H9 (cell line): ENCODE results near the gene WSB1. TPM values are rescaled to one million over a fixed set of nuclear protein-coding genes. Genes with fewer than 3 reads are reported as not detected.

Experiments
- DNase-seq: peaks from one replicate; pipeline ENCODE4 v3.0.0-alpha.2; 2017
- H2AFZ ChIP-seq: one replicate; pipeline ENCODE4 v1.6.1; 2013; ENCODE audit warnings: mild to moderate bottlenecking, low read length, control low read depth, moderate library complexity
- H2AK5ac ChIP-seq: 2 replicates; pipeline ENCODE4 v1.6.1; 2013; ENCODE audit warnings: low read length, control low read depth, mixed read lengths; ENCODE audit not compliant: insufficient read length
- H2BK120ac ChIP-seq: one replicate; pipeline ENCODE4 v1.6.1; 2013; ENCODE audit warnings: low read depth, mild to moderate bottlenecking, low read length, control low read depth, inconsistent platforms; ENCODE audit not compliant: poor library complexity, severe bottlenecking
- H2BK12ac ChIP-seq: 2 replicates; pipeline ENCODE4 v1.6.1; 2013; ENCODE audit warnings: low read length, control low read depth, mixed read lengths, low read depth; ENCODE audit not compliant: insufficient read length
- H2BK15ac ChIP-seq: 2 replicates; pipeline ENCODE4 v1.6.1; 2013; ENCODE audit warnings: low read depth, low read length, control low read depth
- H2BK20ac ChIP-seq: one replicate; pipeline ENCODE4 v1.6.1; 2013; ENCODE audit warnings: low read depth, mild to moderate bottlenecking, low read length, control low read depth, inconsistent platforms; ENCODE audit not compliant: poor library complexity, severe bottlenecking
- H2BK5ac ChIP-seq: 2 replicates; pipeline ENCODE4 v1.6.1; 2013; ENCODE audit warnings: low read length, control low read depth, mixed read lengths; ENCODE audit not compliant: insufficient read length
- H3K14ac ChIP-seq: 2 replicates; pipeline ENCODE4 v1.6.1; 2013; ENCODE audit warnings: low read length, control low read depth; ENCODE audit not compliant: insufficient read depth
- H3K18ac ChIP-seq: 2 replicates; pipeline ENCODE4 v1.6.1; 2013; ENCODE audit warnings: low read depth, mild to moderate bottlenecking, mixed read lengths, low read length, control low read depth; ENCODE audit not compliant: insufficient read length
- H3K23ac ChIP-seq: 2 replicates; pipeline ENCODE4 v1.6.1; 2013; ENCODE audit warnings: low read length, control low read depth, mixed read lengths, low read depth; ENCODE audit not compliant: insufficient read length
- H3K23me2 ChIP-seq: 2 replicates; pipeline ENCODE4 v1.6.1; 2013; ENCODE audit warnings: low read depth, mild to moderate bottlenecking, mixed read lengths, low read length, control low read depth; ENCODE audit not compliant: insufficient read length, poor library complexity, severe bottlenecking
- H3K27ac ChIP-seq: 2 replicates; pipeline ENCODE4 v1.5.1; 2013; ENCODE audit warnings: low read length, control low read depth, mixed read lengths, low read depth; ENCODE audit not compliant: insufficient read length
- H3K27me3 ChIP-seq: 2 replicates; pipeline ENCODE4 v1.6.1; 2013; ENCODE audit warnings: low read length, control low read depth, inconsistent platforms; ENCODE audit not compliant: insufficient read depth
- H3K4ac ChIP-seq: 2 replicates; pipeline ENCODE4 v1.6.1; 2013; ENCODE audit warnings: low read depth, mild to moderate bottlenecking, control low read depth, inconsistent platforms, low read length, moderate library complexity
- H3K4me1 ChIP-seq: 2 replicates; pipeline ENCODE4 v1.6.1; 2013; ENCODE audit warnings: low read length, control low read depth, inconsistent platforms; ENCODE audit not compliant: insufficient read depth
- H3K4me2 ChIP-seq: 2 replicates; pipeline ENCODE4 v1.6.1; 2013; ENCODE audit warnings: low read length, control low read depth, mixed read lengths; ENCODE audit not compliant: insufficient read length, insufficient read depth
- H3K56ac ChIP-seq: 2 replicates; pipeline ENCODE4 v1.6.1; 2013; ENCODE audit warnings: low read depth, mild to moderate bottlenecking, mixed read lengths, low read length, control low read depth; ENCODE audit not compliant: insufficient read length
- H3K79me1 ChIP-seq: 2 replicates; pipeline ENCODE4 v1.6.1; 2013; ENCODE audit warnings: low read depth, mild to moderate bottlenecking, moderate library complexity, low read length, control low read depth, inconsistent platforms; ENCODE audit not compliant: insufficient read depth, poor library complexity, severe bottlenecking
- H3K79me2 ChIP-seq: 2 replicates; pipeline ENCODE4 v1.6.1; 2013; ENCODE audit warnings: low read length, control low read depth, inconsistent platforms; ENCODE audit not compliant: insufficient read depth
- H3K9ac ChIP-seq: 2 replicates; pipeline ENCODE4 v1.6.1; 2013; ENCODE audit warnings: low read length, control low read depth, mixed read lengths; ENCODE audit not compliant: insufficient read length; ENCODE audit errors: extremely low read depth
- H3K9me3 ChIP-seq: one replicate; pipeline ENCODE4 v1.6.1; 2013; ENCODE audit warnings: low read depth, low read length, inconsistent platforms; ENCODE audit not compliant: control insufficient read depth
- H3T11ph ChIP-seq: one replicate; pipeline ENCODE4 v1.6.1; 2013; ENCODE audit warnings: mild to moderate bottlenecking, low read length, control low read depth, inconsistent platforms
- H4K20me1 ChIP-seq: one replicate; pipeline ENCODE4 v1.6.1; 2013; ENCODE audit not compliant: control insufficient read depth, insufficient read length, insufficient read depth
- H4K5ac ChIP-seq: 2 replicates; pipeline ENCODE4 v1.6.1; 2013; ENCODE audit warnings: low read depth, mild to moderate bottlenecking, mixed read lengths, low read length, control low read depth; ENCODE audit not compliant: insufficient read length
- H4K8ac ChIP-seq: replicated peaks from 2 replicates; pipeline ENCODE4 v1.6.1; 2013; ENCODE audit warnings: low read length, control low read depth, mixed read lengths, low read depth; ENCODE audit not compliant: insufficient read length
- H4K91ac ChIP-seq: 2 replicates; pipeline ENCODE4 v1.6.1; 2013; ENCODE audit warnings: low read depth, mild to moderate bottlenecking, moderate library complexity, mixed read lengths, low read length, control low read depth; ENCODE audit not compliant: insufficient read length
- H3K27ac Mint-ChIP-seq, 3 experiments: 2 replicates in 2 of 3; 3 replicates in 1 of 3; pipeline ENCODE4 v1.8.0; 2020 to 2021; ENCODE audit warnings: mixed read lengths in 3 of 3, mild to moderate bottlenecking in 1 of 3, moderate library complexity in 1 of 3
- H3K27me3 Mint-ChIP-seq: 2 replicates; pipeline ENCODE4 v1.8.0; 2021; ENCODE audit warnings: low read depth, mild to moderate bottlenecking, moderate library complexity, mixed read lengths
- H3K36me3 Mint-ChIP-seq, 3 experiments: 2 replicates in 2 of 3; 3 replicates in 1 of 3; pipeline ENCODE4 v1.8.0; 2020 to 2021; ENCODE audit warnings: low read depth in 3 of 3, mixed read lengths in 3 of 3; ENCODE audit not compliant: insufficient read depth in 1 of 3
- H3K4me1 Mint-ChIP-seq, 2 experiments: 2 replicates each; pipeline ENCODE4 v1.8.0; 2020; ENCODE audit warnings: mixed read lengths in 2 of 2
- H3K4me3 Mint-ChIP-seq, 2 experiments: 2 replicates in 1 of 2; 3 replicates in 1 of 2; pipeline ENCODE4 v1.8.0; 2020 to 2021; ENCODE audit warnings: mild to moderate bottlenecking in 2 of 2, mixed read lengths in 2 of 2, moderate library complexity in 1 of 2
- H3K9me3 Mint-ChIP-seq, 2 experiments: 2 replicates in 1 of 2; 3 replicates in 1 of 2; pipeline ENCODE4 v1.8.0; 2020; ENCODE audit warnings: mild to moderate bottlenecking in 2 of 2, mixed read lengths in 2 of 2, moderate library complexity in 1 of 2
- CTCF ChIP-seq: fragments of 200-600 bp; sonication (generic); conservative IDR thresholded peaks from 3 replicates; pipeline ENCODE4 v1.8.0; 2021; ENCODE audit warnings: antibody characterized with exemption, mild to moderate bottlenecking
- WGBS: extraction: QIAGEN DNeasy Blood & Tissue Kit; methylation state at CpG from one replicate; pipeline ENCODE4 v1.1.7; 2013; ENCODE audit warnings: missing lambda C conversion rate, low lambda C conversion rate, mixed read lengths; ENCODE audit not compliant: insufficient read length; ENCODE audit errors: extremely low coverage; 5-methylcytosine and 5-hydroxymethylcytosine counted together
- total RNA-seq: library from RNA; stranded (reverse); gene quantifications from 2 replicates; pipeline ENCODE4 v1.2.1, GENCODE V29; 2021

WSB1 gene
- total RNA-seq, 1 experiment from 2014 or later: 187 TPM

GRCh38 chr17:27361695-27362094 lies 67.8 kb downstream of the WSB1 start:
- no peak overlapping the region for H2BK5ac ChIP-seq
- no peak overlapping the region for H3T11ph ChIP-seq
- no CpG with 5 or more reads among the region's 2 CpGs for WGBS
- no peak overlapping the region for H3K4me3 Mint-ChIP-seq
- no peak overlapping the region for H3K56ac ChIP-seq
- no peak overlapping the region for H3K23ac ChIP-seq
- TF ChIP-seq CTCF: no peak
- peak overlapping the region in 1 of 3 experiments; percentile 47; a peak in 1 of 7 replicates for H3K27ac Mint-ChIP-seq
- H3K4me1 ChIP-seq: no peaks in the 10 kb centered on the region
- H2BK20ac ChIP-seq: no peak overlapping the region
- H2AK5ac ChIP-seq: no peak overlapping the region
- no peaks in the 10 kb centered on the region for H4K20me1 ChIP-seq
- no peaks in the 10 kb centered on the region for H3K23me2 ChIP-seq
- H2BK15ac ChIP-seq: no peak overlapping the region
- H3K9ac ChIP-seq: no peak overlapping the region
- H3K4me1 Mint-ChIP-seq: no peaks in the 10 kb centered on the region
- no peak overlapping the region for H4K91ac ChIP-seq
- H3K27me3 Mint-ChIP-seq: no peaks in the 10 kb centered on the region; the same call in 1 of the 2 replicates
- no peaks in the 10 kb centered on the region for H3K36me3 Mint-ChIP-seq
- H2BK120ac ChIP-seq: no peak overlapping the region
- H3K18ac ChIP-seq: no peak overlapping the region
- H3K79me1 ChIP-seq: no peaks in the 10 kb centered on the region
- H3K14ac ChIP-seq: 0 out of 2 replicates have a peak overlapping the region, but pooled peaks have one; percentile 40
- H3K9me3 ChIP-seq: no peaks in the 10 kb centered on the region
- H4K5ac ChIP-seq: no peak overlapping the region
- no peak overlapping the region for H3K27ac ChIP-seq
- no peak overlapping the region for H2AFZ ChIP-seq
- no peak overlapping the region for H3K4ac ChIP-seq
- no peak for DNase-seq
- no peaks in the 10 kb centered on the region for H3K79me2 ChIP-seq
- H4K8ac ChIP-seq: no peak overlapping the region
- H3K4me2 ChIP-seq: no peak overlapping the region
- no peaks in the 10 kb centered on the region for H3K9me3 Mint-ChIP-seq
- no peaks in the 10 kb centered on the region for H3K27me3 ChIP-seq
- H2BK12ac ChIP-seq: no peak overlapping the region
